ENCODE data around the gene KCNN1.
A peak's percentile ranks its signal among the peaks of the same experiment; 100 is the strongest.

Gene KCNN1

DNA sequence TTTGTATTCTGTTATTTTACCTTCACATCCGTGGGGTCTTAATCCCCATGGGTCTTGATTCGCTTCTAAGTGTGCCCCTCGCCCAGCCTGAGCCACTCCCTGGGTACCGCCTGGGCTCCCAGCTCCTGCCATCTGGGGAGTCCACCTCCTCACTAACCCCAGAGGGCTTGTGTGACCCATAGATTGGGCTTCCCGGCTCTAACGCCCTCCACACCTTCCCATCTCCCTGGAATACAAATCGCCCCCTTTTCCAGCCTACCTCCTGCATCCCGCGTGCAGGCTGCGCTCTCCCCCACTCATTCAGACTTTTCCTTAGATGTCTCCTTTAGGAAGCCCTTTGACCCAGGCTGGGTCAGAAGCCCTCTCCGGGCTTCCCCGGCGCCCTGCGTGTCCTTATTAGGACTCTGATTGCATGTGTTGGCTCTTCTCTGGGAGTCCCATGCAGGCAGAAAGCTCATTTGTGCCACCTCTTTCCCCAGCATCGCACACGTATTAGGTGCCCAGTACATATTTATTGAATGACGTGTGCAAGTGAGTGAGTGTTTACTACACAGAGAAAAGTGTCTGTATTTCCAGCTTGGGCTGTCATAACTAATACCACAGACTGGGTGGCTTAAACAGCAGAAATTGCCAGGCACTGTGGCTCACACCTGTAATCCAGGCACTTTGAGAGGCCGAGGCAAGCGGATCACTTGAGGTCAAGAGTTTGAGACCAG, 33.3 kb upstream of the KCNN1 start:
- H3K4me3 ChIP-seq (ENCODE audit: low read length): peak overlapping the region; percentile 92; the same call in 1 of the 2 replicates
- H3K36me3 ChIP-seq (ENCODE audit: control insufficient read depth, insufficient read depth, low read length): peaks cover 3% of the 10 kb centered on the region; the same call in 1 of the 2 replicates
- WGBS (ENCODE audit: insufficient coverage, insufficient read length): no CpG with 5 or more reads among the region's 19 CpGs
- no peak for DNase-seq (ENCODE audit: low read depth, low spot score)
- H3K27me3 ChIP-seq (ENCODE audit: control insufficient read depth, insufficient read depth, low read length): no peaks in the 10 kb centered on the region
- 0 out of 2 replicates have a peak, but pooled peaks cover 2% of the 10 kb centered on the region for H3K4me1 ChIP-seq (ENCODE audit: control insufficient read depth, insufficient read depth, low read length)
- H3K9me3 ChIP-seq (ENCODE audit: control insufficient read depth, insufficient read depth, low read length): no peaks in the 10 kb centered on the region
- no peak overlapping the region for H3K27ac ChIP-seq (ENCODE audit: low read length)

- 0 out of 2 replicates have a peak, but pooled peaks cover 2% of the 10 kb centered on the region for H3K4me1 ChIP-seq (ENCODE audit: control insufficient read depth, insufficient read depth, low read length)
- no peak overlapping the region for H3K4me3 ChIP-seq (ENCODE audit: low read length)
- no peaks in the 10 kb centered on the region for H3K9me3 ChIP-seq (ENCODE audit: control insufficient read depth, insufficient read depth, low read length)
- no peak for DNase-seq (ENCODE audit: low read depth, low spot score)
- peaks cover 3% of the 10 kb centered on the region; the same call in 1 of the 2 replicates for H3K36me3 ChIP-seq (ENCODE audit: control insufficient read depth, insufficient read depth, low read length)
- no CpG with 5 or more reads among the region's 21 CpGs for WGBS (ENCODE audit: insufficient coverage, insufficient read length)
- no peaks in the 10 kb centered on the region for H3K27me3 ChIP-seq (ENCODE audit: control insufficient read depth, insufficient read depth, low read length)
- no peak overlapping the region for H3K27ac ChIP-seq (ENCODE audit: low read length)
These were observed 30.5 kb upstream of the KCNN1 start for GRCh38 chr19:17936379-17936778.

- H3K27ac ChIP-seq (ENCODE audit: low read length): no peak overlapping the region
- peaks cover 3% of the 10 kb centered on the region; the same call in 1 of the 2 replicates for H3K4me1 ChIP-seq (ENCODE audit: control insufficient read depth, insufficient read depth, low read length)
- H3K4me3 ChIP-seq (ENCODE audit: low read length): no peak overlapping the region
- H3K9me3 ChIP-seq (ENCODE audit: control insufficient read depth, insufficient read depth, low read length): no peaks in the 10 kb centered on the region
- DNase-seq (ENCODE audit: low read depth, low spot score): no peak
- no CpG with 5 or more reads among the region's 9 CpGs for WGBS (ENCODE audit: insufficient coverage, insufficient read length)
- H3K36me3 ChIP-seq (ENCODE audit: control insufficient read depth, insufficient read depth, low read length): peaks cover 4% of the 10 kb centered on the region; the same call in 1 of the 2 replicates
- no peaks in the 10 kb centered on the region for H3K27me3 ChIP-seq (ENCODE audit: control insufficient read depth, insufficient read depth, low read length)
These were observed 29.5 kb upstream of the KCNN1 start for GRCh38 chr19:17937371-17937900.

- Histone ChIP-seq H3K4me1 (ENCODE audit: control insufficient read depth, insufficient read depth, low read length) (peaks cover 6% of the 10 kb centered on the region), H3K27me3 (ENCODE audit: control insufficient read depth, insufficient read depth, low read length) (no peaks in the 10 kb centered on the region), H3K27ac (ENCODE audit: low read length) (no peak overlapping the region), H3K4me3 (ENCODE audit: low read length) (no peak overlapping the region), H3K36me3 (ENCODE audit: control insufficient read depth, insufficient read depth, low read length) (peaks cover 6% of the 10 kb centered on the region; the same call in 1 of the 2 replicates), H3K9me3 (ENCODE audit: control insufficient read depth, insufficient read depth, low read length) (no peaks in the 10 kb centered on the region)
- WGBS (ENCODE audit: insufficient coverage, insufficient read length): no CpG with 5 or more reads among the region's 7 CpGs
- no peak for DNase-seq (ENCODE audit: low read depth, low spot score)
These were observed 28.6 kb upstream of the KCNN1 start for GRCh38 chr19:17938092-17938845.

DNA sequence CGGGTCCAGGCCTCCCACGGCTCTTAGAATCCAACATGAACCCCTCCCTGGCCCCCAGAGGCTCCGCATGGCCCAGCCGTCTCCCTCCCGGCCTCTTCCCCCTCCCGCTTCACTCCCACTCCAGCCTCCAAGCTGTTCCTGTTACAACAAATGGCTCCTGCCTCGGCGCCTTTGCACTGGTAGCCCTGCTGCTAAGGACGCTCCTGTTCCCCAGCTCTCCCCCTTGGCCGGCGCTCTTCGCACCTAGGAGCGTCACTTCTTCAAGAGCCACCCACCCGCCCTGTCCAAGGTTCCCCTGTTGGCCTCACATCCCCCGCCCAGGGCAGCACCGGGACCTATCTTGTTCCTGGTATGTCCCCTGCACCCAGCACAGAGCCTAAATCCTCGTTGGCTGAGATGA, 24.7 kb upstream of the KCNN1 start:
- Histone ChIP-seq H3K27ac (ENCODE audit: low read length) (no peak overlapping the region), H3K4me1 (ENCODE audit: control insufficient read depth, insufficient read depth, low read length) (peaks cover 6% of the 10 kb centered on the region), H3K4me3 (ENCODE audit: low read length) (peak overlapping the region; percentile 9; the same call in 1 of the 2 replicates), H3K9me3 (ENCODE audit: control insufficient read depth, insufficient read depth, low read length) (no peaks in the 10 kb centered on the region), H3K36me3 (ENCODE audit: control insufficient read depth, insufficient read depth, low read length) (peaks cover 3% of the 10 kb centered on the region; the same call in 1 of the 2 replicates), H3K27me3 (ENCODE audit: control insufficient read depth, insufficient read depth, low read length) (no peaks in the 10 kb centered on the region)
- no peak for DNase-seq (ENCODE audit: low read depth, low spot score)
- WGBS (ENCODE audit: insufficient coverage, insufficient read length): no CpG with 5 or more reads among the region's 17 CpGs

DNA sequence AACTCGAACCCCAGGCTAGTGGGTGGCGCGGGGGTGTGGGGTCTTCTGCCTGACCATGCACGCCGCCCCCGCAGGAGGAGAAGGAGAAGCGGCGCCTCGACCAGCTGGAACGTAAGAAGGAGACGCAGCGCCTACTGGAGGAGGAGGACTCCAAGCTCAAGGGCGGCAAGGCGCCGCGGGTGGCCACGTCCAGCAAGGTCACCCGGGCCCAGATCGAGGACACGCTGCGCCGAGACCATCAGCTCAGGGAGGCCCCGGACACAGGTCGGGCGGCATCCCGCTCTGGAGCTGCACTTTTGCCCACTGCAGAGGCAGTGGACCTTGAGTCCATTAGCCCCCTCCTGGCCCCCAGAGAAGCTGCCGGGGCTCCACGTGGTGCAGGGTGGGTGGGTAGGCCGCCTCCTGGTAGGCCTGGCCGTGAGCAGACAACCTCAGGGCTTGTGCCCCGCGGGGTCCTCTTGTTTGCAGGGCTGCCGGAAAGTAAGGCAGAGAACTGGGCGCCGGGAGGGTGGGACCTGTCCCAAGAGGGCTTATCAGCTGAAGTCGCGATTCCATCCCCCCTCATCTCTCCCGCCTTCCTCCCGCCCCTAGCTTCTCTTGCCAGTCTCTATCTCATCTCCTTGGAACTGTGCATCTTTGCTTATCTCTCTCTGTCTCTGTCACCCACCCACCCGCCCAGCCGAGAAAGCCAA, 24.2 kb upstream of the KCNN1 start:
- Histone ChIP-seq H3K27ac (ENCODE audit: low read length) (no peak overlapping the region), H3K9me3 (ENCODE audit: control insufficient read depth, insufficient read depth, low read length) (no peaks in the 10 kb centered on the region), H3K36me3 (ENCODE audit: control insufficient read depth, insufficient read depth, low read length) (peaks cover 3% of the 10 kb centered on the region; the same call in 1 of the 2 replicates), H3K4me3 (ENCODE audit: low read length) (peak overlapping the region; percentile 9; the same call in 1 of the 2 replicates), H3K27me3 (ENCODE audit: control insufficient read depth, insufficient read depth, low read length) (no peaks in the 10 kb centered on the region), H3K4me1 (ENCODE audit: control insufficient read depth, insufficient read depth, low read length) (peaks cover 6% of the 10 kb centered on the region)
- no peak for DNase-seq (ENCODE audit: low read depth, low spot score)
- WGBS (ENCODE audit: insufficient coverage, insufficient read length): no CpG with 5 or more reads among the region's 41 CpGs

DNA sequence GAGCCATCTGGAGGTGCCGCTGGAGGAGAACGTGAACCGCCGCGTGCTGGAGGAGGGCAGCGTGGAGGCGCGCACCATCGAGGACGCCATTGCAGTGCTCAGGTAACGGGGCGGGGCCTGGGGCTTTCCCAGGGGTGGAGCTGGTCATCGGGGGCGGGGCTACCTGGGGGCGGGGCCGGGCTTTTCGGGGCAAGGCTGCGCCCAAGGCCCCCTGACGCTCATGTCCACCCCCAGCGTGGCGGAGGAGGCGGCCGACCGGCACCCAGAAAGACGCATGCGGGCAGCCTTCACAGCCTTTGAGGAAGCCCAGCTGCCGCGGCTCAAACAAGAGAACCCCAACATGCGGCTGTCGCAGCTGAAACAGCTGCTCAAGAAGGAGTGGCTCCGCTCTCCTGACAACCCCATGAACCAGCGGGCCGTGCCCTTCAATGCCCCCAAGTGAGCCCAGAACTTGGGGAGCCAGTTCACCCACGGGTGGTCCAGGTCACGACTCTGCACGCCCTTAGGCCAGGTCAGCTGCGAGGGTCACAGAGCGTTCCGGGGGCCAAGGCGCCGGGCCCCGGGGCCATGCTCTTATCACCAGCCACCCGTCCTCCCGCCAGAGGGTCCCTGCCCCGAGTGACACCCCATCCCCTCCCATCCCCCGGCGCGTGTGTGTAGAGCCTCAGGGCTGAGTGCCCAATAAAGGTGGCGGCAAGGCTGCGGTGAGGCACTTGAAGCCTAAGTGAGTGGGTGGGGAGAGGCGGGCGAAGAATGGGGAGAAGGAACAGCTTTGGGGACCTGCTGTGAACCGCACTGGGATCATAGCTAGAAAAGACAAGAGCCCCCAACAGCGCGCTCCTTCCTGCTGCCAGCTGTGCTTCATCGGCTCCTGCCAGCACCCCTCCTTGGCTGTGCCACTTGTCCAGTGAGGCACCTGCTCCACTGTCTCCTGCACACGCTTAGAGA, 23.4 kb upstream of the KCNN1 start:
- Histone ChIP-seq H3K27me3 (ENCODE audit: control insufficient read depth, insufficient read depth, low read length) (no peaks in the 10 kb centered on the region), H3K4me1 (ENCODE audit: control insufficient read depth, insufficient read depth, low read length) (peaks cover 6% of the 10 kb centered on the region), H3K36me3 (ENCODE audit: control insufficient read depth, insufficient read depth, low read length) (peaks cover 3% of the 10 kb centered on the region; the same call in 1 of the 2 replicates), H3K9me3 (ENCODE audit: control insufficient read depth, insufficient read depth, low read length) (no peaks in the 10 kb centered on the region), H3K27ac (ENCODE audit: low read length) (no peak overlapping the region), H3K4me3 (ENCODE audit: low read length) (no peak overlapping the region)
- no CpG with 5 or more reads among the region's 57 CpGs for WGBS (ENCODE audit: insufficient coverage, insufficient read length)
- no peak for DNase-seq (ENCODE audit: low read depth, low spot score)

GRCh38 chr19:17944301-17944700, 22.6 kb upstream of the KCNN1 start:
- Histone ChIP-seq H3K4me3 (ENCODE audit: low read length) (no peak overlapping the region), H3K9me3 (ENCODE audit: control insufficient read depth, insufficient read depth, low read length) (no peaks in the 10 kb centered on the region), H3K36me3 (ENCODE audit: control insufficient read depth, insufficient read depth, low read length) (peaks cover 3% of the 10 kb centered on the region; the same call in 1 of the 2 replicates), H3K4me1 (ENCODE audit: control insufficient read depth, insufficient read depth, low read length) (peaks cover 6% of the 10 kb centered on the region), H3K27ac (ENCODE audit: low read length) (no peak overlapping the region), H3K27me3 (ENCODE audit: control insufficient read depth, insufficient read depth, low read length) (peaks cover 3% of the 10 kb centered on the region; the same call in 1 of the 2 replicates)
- WGBS (ENCODE audit: insufficient coverage, insufficient read length): no CpG with 5 or more reads among the region's 4 CpGs
- no peak for DNase-seq (ENCODE audit: low read depth, low spot score)

GRCh38 chr19:17946965-17947784, 19.7 kb upstream of the KCNN1 start:
- no peak overlapping the region for H3K27ac ChIP-seq (ENCODE audit: low read length)
- WGBS (ENCODE audit: insufficient coverage, insufficient read length): no CpG with 5 or more reads among the region's 29 CpGs
- no peak for DNase-seq (ENCODE audit: low read depth, low spot score)
- H3K4me1 ChIP-seq (ENCODE audit: control insufficient read depth, insufficient read depth, low read length): peaks cover 3% of the 10 kb centered on the region
- H3K27me3 ChIP-seq (ENCODE audit: control insufficient read depth, insufficient read depth, low read length): peaks cover 12% of the 10 kb centered on the region
- H3K4me3 ChIP-seq (ENCODE audit: low read length): peak overlapping the region; percentile 25; the same call in 1 of the 2 replicates
- peaks cover 3% of the 10 kb centered on the region; the same call in 1 of the 2 replicates for H3K36me3 ChIP-seq (ENCODE audit: control insufficient read depth, insufficient read depth, low read length)
- H3K9me3 ChIP-seq (ENCODE audit: control insufficient read depth, insufficient read depth, low read length): no peaks in the 10 kb centered on the region

Measured in iPS DF 6.9 (cell line).